Aorta (tissue), 5 donors: Measurements from ENCODE around the gene GBA2. TPM values are rescaled to one million over a fixed set of nuclear protein-coding genes. Genes with fewer than 3 reads are reported as not detected.

Experiments
- ATAC-seq: fragments of 200-7000 bp; cut with Tn5 transposase; one replicate; pipeline ENCODE4 v1.9.1; 2022; ENCODE audit warnings: moderate library complexity; ENCODE audit not compliant: low FRiP score
- DNase-seq, 2 donors: peaks; one replicate each; pipeline ENCODE4 v3.0.0-alpha.2; 2020
- H3K27ac ChIP-seq, 2 donors: one replicate each; pipeline ENCODE4 v1.5.1; 2013; ENCODE audit warnings: low read length in 2 of 2, mild to moderate bottlenecking in 2 of 2, moderate library complexity in 2 of 2, control low read depth in 1 of 2, inconsistent platforms in 1 of 2, low read depth in 1 of 2
- H3K27me3 ChIP-seq, 2 donors: one replicate each; pipeline ENCODE4 v1.6.1; 2013; ENCODE audit warnings: control low read depth in 1 of 2, low read length in 1 of 2, mild to moderate bottlenecking in 1 of 2, moderate library complexity in 1 of 2; ENCODE audit not compliant: insufficient read depth in 2 of 2, control insufficient read depth in 1 of 2
- H3K36me3 ChIP-seq, 2 donors: one replicate each; pipeline ENCODE4 v1.6.1; 2013; ENCODE audit warnings: control low read depth in 1 of 2, low read length in 1 of 2, mild to moderate bottlenecking in 1 of 2; ENCODE audit not compliant: insufficient read depth in 2 of 2, control insufficient read depth in 1 of 2
- H3K4me1 ChIP-seq, 2 donors: one replicate each; pipeline ENCODE4 v1.6.1; 2013; ENCODE audit warnings: low read length in 2 of 2, control low read depth in 1 of 2, mild to moderate bottlenecking in 1 of 2, moderate library complexity in 1 of 2; ENCODE audit not compliant: insufficient read depth in 2 of 2, control insufficient read depth in 1 of 2
- H3K4me3 ChIP-seq, 2 donors: one replicate each; pipeline ENCODE4 v1.5.1; 2013; ENCODE audit warnings: low read length in 2 of 2, control low read depth in 1 of 2, mild to moderate bottlenecking in 1 of 2
- H3K9me3 ChIP-seq: one replicate; pipeline ENCODE4 v1.6.1; 2013; ENCODE audit warnings: mild to moderate bottlenecking, low read length; ENCODE audit not compliant: control insufficient read depth
- WGBS, 2 donors: extraction: QIAGEN DNeasy Blood & Tissue Kit; methylation state at CpG; one replicate each; pipeline ENCODE4 v1.1.7; 2013; 5-methylcytosine and 5-hydroxymethylcytosine counted together
- intact Hi-C, 2 donors: fragments of 100-400 bp; cut with DNase I; formaldehyde crosslinking; loops; one replicate each; pipeline versions ENCODE4 v1.14.2 to v1.15.0; 2022
- long read RNA-seq, 2 donors: library from polyadenylated mRNA; unstranded; transcript quantifications; one replicate each; pipeline ENCODE4 v2.0.0, GENCODE V29; 2020 to 2021
- polyA plus RNA-seq, 2 donors: library from polyadenylated mRNA; stranded (reverse); fragments of 200-250 nt; gene quantifications; one replicate each; pipeline ENCODE4 v1.2.3, GENCODE V29; 2013
- total RNA-seq, 2 donors: library from RNA; stranded (reverse); fragmentation: NEBNext Ultra II Directional; extraction: Animal tissue kit (Norgen Biotek cat#: 25700); gene quantifications; one replicate each; pipeline ENCODE4 v1.2.1, GENCODE V29; 2021
- donor health status: healthy with polysubstance abuse.
- donor health status: Bipolar disorder and iron deficiency.
- donor health status: DM: no; HTN: no; CAD: no.
- donor health status: DM: no; HTN: no; CAD: no.
- donor health status: DM: yes; HTN: yes; CAD: no.

GBA2 gene
- total RNA-seq (10 to 100 TPM; 83.8 to 83.9 TPM), polyA plus RNA-seq (100 to 1,000 TPM in 1 of 2 donors, 10 to 100 TPM in 1; 18.5 to 122 TPM)
- long read RNA-seq, donor 1, partial matches to known transcripts, result 18 of 47 reads
- long read RNA-seq, donor 1, other reads (novel, unspliced or antisense), result 18 of 47 reads
- long read RNA-seq, donor 2, transcript GBA2-208 (3 exons, 836 nt), result minor isoform, 7 of 48 reads
- long read RNA-seq, donor 2, transcript GBA2-203 (17 exons, 3,611 nt), result major isoform, 10 of 48 reads
- long read RNA-seq, donor 2, partial matches to known transcripts, result 8 of 48 reads
- long read RNA-seq, donor 2, other reads (novel, unspliced or antisense), result 21 of 48 reads

GRCh38 chr9:35748858-35749514, at the start of gene GBA2, which contains the start of gene RGP1:
GBA2 (minus strand) TSS chr9:35749228; CDS start chr9:35748704, 524 bp downstream.
RGP1 (plus strand) TSS chr9:35749287; CDS start chr9:35749756, 469 bp downstream.
- 0% methylated on average over 41 to 69 of the region's 69 CpGs for WGBS, 2 donors
- H3K9me3 ChIP-seq, result no peaks in the 10 kb centered on the region
- DNase-seq (peak; percentile 87 to 94), ATAC-seq (peak; percentile 91)
- no peaks in the 10 kb centered on the region for H3K27me3 ChIP-seq
- intact Hi-C loops, result loop anchor here in 1 of 2 donors (1.0 kb wide), 1 partner anchor 84 kb away; no protein-coding TSS in a partner anchor
- peak within 1 kb of the TSS; percentile 59 to 65 for H3K27ac ChIP-seq
- no peaks in the 10 kb centered on the region for H3K4me1 ChIP-seq
- H3K36me3 ChIP-seq, result peaks cover 0 to 9% of the 10 kb centered on the region in 2 donors
- H3K4me3 ChIP-seq, result peak within 1 kb of the TSS; percentile 92 to 96

- Histone ChIP-seq H3K4me1 (no peaks in the 10 kb centered on the region), H3K9me3 (no peaks in the 10 kb centered on the region), H3K4me3 (no peak overlapping the region), H3K27ac (no peak overlapping the region), H3K27me3 (no peaks in the 10 kb centered on the region), H3K36me3 (peaks cover 1 to 7% of the 10 kb centered on the region in 2 donors)
- intact Hi-C loops, result loop anchor here in 1 of 2 donors (10.0 kb wide), 1 partner anchor 227 kb away; no protein-coding TSS in a partner anchor
- ATAC-seq, result no peak
- 64 to 68% methylated on average over 6 of the region's 6 CpGs for WGBS, 2 donors
- no peak for DNase-seq
These were observed 48.5 kb upstream of the GBA2 start for GRCh38 chr9:35797311-35798109.

- ATAC-seq (no peak), DNase-seq (no peak)
- Histone ChIP-seq H3K27me3 (no peaks in the 10 kb centered on the region), H3K27ac (no peak overlapping the region), H3K36me3 (peaks cover 0 to 6% of the 10 kb centered on the region in 2 donors), H3K4me3 (no peak overlapping the region), H3K4me1 (no peaks in the 10 kb centered on the region), H3K9me3 (no peaks in the 10 kb centered on the region)
- intact Hi-C loops, result loop anchor here in 1 of 2 donors (10.0 kb wide), 1 partner anchor 229 kb away; no protein-coding TSS in a partner anchor
These were observed 46.7 kb upstream of the GBA2 start for GRCh38 chr9:35795695-35796094.

- H3K4me3 ChIP-seq, result no peak overlapping the region
- intact Hi-C loops, result loop anchor here (5.0 to 10.0 kb wide), 3 partner anchors 34 to 231 kb away; partner anchors contain the start of genes FAM221B (in 1 of the 2) and TMEM8B (in 1 of the 2)
These were observed 44.4 kb upstream of the GBA2 start for GRCh38 chr9:35793461-35793860.

GRCh38 chr9:35792826-35793225, 43.8 kb upstream of the GBA2 start:
- 77 to 79% methylated on average over 14 of the region's 14 CpGs for WGBS, 2 donors
- Histone ChIP-seq H3K27me3 (no peaks in the 10 kb centered on the region), H3K36me3 (no peaks in the 10 kb centered on the region), H3K9me3 (no peaks in the 10 kb centered on the region), H3K27ac (no peak overlapping the region), H3K4me1 (no peaks in the 10 kb centered on the region), H3K4me3 (no peak overlapping the region)
- ATAC-seq (no peak), DNase-seq (no peak)
- intact Hi-C loops, result loop anchor here (5.0 to 10.0 kb wide), 3 partner anchors 34 to 232 kb away; partner anchors contain the start of genes FAM221B (in 1 of the 2) and TMEM8B (in 1 of the 2)

More at GRCh38 chr9:35793461-35793860, 44.4 kb upstream of the GBA2 start:
- Histone ChIP-seq H3K9me3 (no peaks in the 10 kb centered on the region), H3K36me3 (no peaks in the 10 kb centered on the region), H3K27me3 (no peaks in the 10 kb centered on the region), H3K27ac (no peak overlapping the region), H3K4me1 (no peaks in the 10 kb centered on the region)
- DNase-seq (no peak), ATAC-seq (no peak)
- WGBS, 2 donors, result 14 to 29% methylated on average over 2 of the region's 2 CpGs

- ATAC-seq, result no peak
- Histone ChIP-seq H3K4me3 (peak overlapping the region; percentile 11 to 32), H3K9me3 (no peaks in the 10 kb centered on the region), H3K4me1 (no peaks in the 10 kb centered on the region), H3K36me3 (no peaks in the 10 kb centered on the region), H3K27ac (no peak overlapping the region), H3K27me3 (no peaks in the 10 kb centered on the region)
- DNase-seq, result peak in 1 of 2 donors; percentile 77
- intact Hi-C loops, result loop anchor here (5.0 to 10.0 kb wide), 3 partner anchors 35 to 233 kb away; partner anchors contain the start of genes FAM221B (in 1 of the 2) and TMEM8B (in 1 of the 2)
- 66 to 70% methylated on average over 34 of the region's 34 CpGs for whole genome bisulfite sequencing, 2 donors
These were observed 43.2 kb upstream of the GBA2 start for GRCh38 chr9:35792024-35792813.

GRCh38 chr9:35791297-35791921, 42.4 kb upstream of the GBA2 start, which contains the start of gene NPR2:
NPR2 (plus strand) TSS chr9:35791591; CDS start chr9:35792409, 818 bp downstream.
- no peaks in the 10 kb centered on the region for H3K9me3 ChIP-seq
- 2 to 5% methylated on average over 39 to 64 of the region's 64 CpGs for WGBS, 2 donors
- intact Hi-C loops, result loop anchor here (5.0 to 10.0 kb wide), 3 partner anchors 36 to 233 kb away; partner anchors contain the start of genes FAM221B (in 1 of the 2) and TMEM8B (in 1 of the 2)
- H3K4me1 ChIP-seq, result no peaks in the 10 kb centered on the region
- no peaks in the 10 kb centered on the region for H3K36me3 ChIP-seq
- H3K4me3 ChIP-seq, result peak within 1 kb of the TSS; percentile 11 to 32
- ATAC-seq (peak; percentile 70), DNase-seq (peak; percentile 56 to 81)
- no peaks in the 10 kb centered on the region for H3K27me3 ChIP-seq
- H3K27ac ChIP-seq, result peak within 1 kb of the TSS; percentile 10 to 15
